ENCODE data around the gene NKX6-2.
"Not testable (repeated sequence)": the region's sequence is repeated elsewhere in the genome, so short reads cannot be mapped to it uniquely, and the experiment has no call there.

- TF ChIP-seq, protein P1, sequence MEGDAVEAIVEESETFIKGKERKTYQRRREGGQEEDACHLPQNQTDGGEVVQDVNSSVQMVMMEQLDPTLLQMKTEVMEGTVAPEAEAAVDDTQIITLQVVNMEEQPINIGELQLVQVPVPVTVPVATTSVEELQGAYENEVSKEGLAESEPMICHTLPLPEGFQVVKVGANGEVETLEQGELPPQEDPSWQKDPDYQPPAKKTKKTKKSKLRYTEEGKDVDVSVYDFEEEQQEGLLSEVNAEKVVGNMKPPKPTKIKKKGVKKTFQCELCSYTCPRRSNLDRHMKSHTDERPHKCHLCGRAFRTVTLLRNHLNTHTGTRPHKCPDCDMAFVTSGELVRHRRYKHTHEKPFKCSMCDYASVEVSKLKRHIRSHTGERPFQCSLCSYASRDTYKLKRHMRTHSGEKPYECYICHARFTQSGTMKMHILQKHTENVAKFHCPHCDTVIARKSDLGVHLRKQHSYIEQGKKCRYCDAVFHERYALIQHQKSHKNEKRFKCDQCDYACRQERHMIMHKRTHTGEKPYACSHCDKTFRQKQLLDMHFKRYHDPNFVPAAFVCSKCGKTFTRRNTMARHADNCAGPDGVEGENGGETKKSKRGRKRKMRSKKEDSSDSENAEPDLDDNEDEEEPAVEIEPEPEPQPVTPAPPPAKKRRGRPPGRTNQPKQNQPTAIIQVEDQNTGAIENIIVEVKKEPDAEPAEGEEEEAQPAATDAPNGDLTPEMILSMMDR (IDR thresholded peaks at IDR 0.05): not testable (repeated sequence)
- TF ChIP-seq POLR2A (IDR thresholded peaks at IDR 0.05): not testable (repeated sequence)
These were observed 6.2 kb upstream of the NKX6-2 start for GRCh38 chr10:132792099-132792498.

All from uterus (tissue), 2 donors.